Body of pancreas (tissue), 4 donors: ENCODE data around the gene PBX1. TPM values are rescaled to one million over a fixed set of nuclear protein-coding genes. Genes with fewer than 3 reads are reported as not detected.

Experiments used
- ATAC-seq: fragments of 150-250 bp; one replicate; pipeline ENCODE4 v1.9.1; 2016
- DNase-seq, 4 donors: peaks; one replicate each; pipeline ENCODE4 v3.0.0-alpha.2; 2019
- H3K27ac ChIP-seq, 4 donors: fragments of 200-600 bp; sonication (generic); 1 replicate in 3 of 4; 2 replicates in 1 of 4; pipeline versions ENCODE4 v1.5.1 to v1.6.1; 2016 to 2019; ENCODE audit warnings: mild to moderate bottlenecking in 1 of 4, mixed read lengths in 1 of 4, moderate library complexity in 1 of 4
- H3K27me3 ChIP-seq, 2 donors: fragments of 200-600 bp; sonication (generic); one replicate each; pipeline ENCODE4 v1.6.0; 2016; ENCODE audit warnings: mild to moderate bottlenecking in 1 of 2
- H3K36me3 ChIP-seq, 2 donors: fragments of 200-600 bp; sonication (generic); replicated peaks in 1 of 2; 2 replicates each; pipeline ENCODE4 v1.5.1; 2016; ENCODE audit warnings: low read depth in 2 of 2; ENCODE audit not compliant: insufficient read depth in 1 of 2
- H3K4me1 ChIP-seq: fragments of 200-600 bp; sonication (generic); one replicate; pipeline ENCODE4 v1.6.0; 2016
- H3K4me3 ChIP-seq, 2 donors: fragments of 200-600 bp; sonication (generic); 1 replicate in 1 of 2; 2 replicates in 1 of 2; pipeline ENCODE4 v1.5.1; 2016 to 2019
- H3K9me3 ChIP-seq, 3 donors: fragments of 200-600 bp; sonication (generic); 1 replicate in 2 of 3; 2 replicates in 1 of 3; pipeline ENCODE4 v1.5.1; 2016
- POLR2A ChIP-seq, 3 donors: fragments of 450-650 bp; IDR thresholded peaks; one replicate each; pipeline ENCODE4 v1.6.1; 2016; ENCODE audit warnings: antibody characterized with exemption in 3 of 3, mild to moderate bottlenecking in 2 of 3
- WGBS, 2 donors: methylation state at CpG; one replicate each; pipeline ENCODE4 v1.1.5; 2017; 5-methylcytosine and 5-hydroxymethylcytosine counted together
- intact Hi-C: fragments of 100-400 bp; cut with DNase I; formaldehyde crosslinking; loops from one replicate; pipeline ENCODE4 v1.15.1; 2023
- total RNA-seq, 2 donors: library from RNA; depleted of rRNA; stranded (reverse); fragments of >200 nt; gene quantifications; one replicate each; pipeline ENCODE4 v1.1.0, GENCODE V29; 2016
- TF ChIP-seq, protein P1 (sequence below), 7 experiments: fragments of 450-650 bp in 4 of 7; fragments of 200-600 bp in 3 of 7; sonication (generic) in 3 of 7; IDR thresholded peaks; one replicate each; pipeline ENCODE4 v1.5.1; 2016 to 2019; ENCODE audit warnings: antibody characterized with exemption in 7 of 7

The PBX1 gene
- total RNA-seq, 2 donors from 2014 or later: 83.1 to 111 TPM

GRCh38 chr1:164842870-164843269 lies 283.9 kb downstream of the PBX1 start:
- Histone ChIP-seq H3K27ac (no peak overlapping the region), H3K36me3 (peaks cover 0 to 18% of the 10 kb centered on the region in 2 donors), H3K9me3 (no peaks in the 10 kb centered on the region), H3K4me3 (no peak overlapping the region), H3K27me3 (no peaks in the 10 kb centered on the region), H3K4me1 (no peaks in the 10 kb centered on the region)
- no peak for DNase-seq
- TF ChIP-seq, protein P1, sequence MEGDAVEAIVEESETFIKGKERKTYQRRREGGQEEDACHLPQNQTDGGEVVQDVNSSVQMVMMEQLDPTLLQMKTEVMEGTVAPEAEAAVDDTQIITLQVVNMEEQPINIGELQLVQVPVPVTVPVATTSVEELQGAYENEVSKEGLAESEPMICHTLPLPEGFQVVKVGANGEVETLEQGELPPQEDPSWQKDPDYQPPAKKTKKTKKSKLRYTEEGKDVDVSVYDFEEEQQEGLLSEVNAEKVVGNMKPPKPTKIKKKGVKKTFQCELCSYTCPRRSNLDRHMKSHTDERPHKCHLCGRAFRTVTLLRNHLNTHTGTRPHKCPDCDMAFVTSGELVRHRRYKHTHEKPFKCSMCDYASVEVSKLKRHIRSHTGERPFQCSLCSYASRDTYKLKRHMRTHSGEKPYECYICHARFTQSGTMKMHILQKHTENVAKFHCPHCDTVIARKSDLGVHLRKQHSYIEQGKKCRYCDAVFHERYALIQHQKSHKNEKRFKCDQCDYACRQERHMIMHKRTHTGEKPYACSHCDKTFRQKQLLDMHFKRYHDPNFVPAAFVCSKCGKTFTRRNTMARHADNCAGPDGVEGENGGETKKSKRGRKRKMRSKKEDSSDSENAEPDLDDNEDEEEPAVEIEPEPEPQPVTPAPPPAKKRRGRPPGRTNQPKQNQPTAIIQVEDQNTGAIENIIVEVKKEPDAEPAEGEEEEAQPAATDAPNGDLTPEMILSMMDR (IDR thresholded peaks at IDR 0.05): no peak
- TF ChIP-seq POLR2A (IDR thresholded peaks at IDR 0.05): no peak
- no peak for ATAC-seq
- 71 to 82% methylated on average over 10 of the region's 10 CpGs for WGBS, 2 donors
- intact Hi-C loops: no loop called here

- ATAC-seq (no peak), DNase-seq (no peak)
- Histone ChIP-seq H3K27me3 (no peaks in the 10 kb centered on the region), H3K36me3 (peaks cover 0 to 27% of the 10 kb centered on the region in 2 donors), H3K27ac (no peak overlapping the region), H3K9me3 (no peaks in the 10 kb centered on the region), H3K4me3 (no peak overlapping the region), H3K4me1 (no peaks in the 10 kb centered on the region)
- TF ChIP-seq POLR2A (IDR thresholded peaks at IDR 0.05): no peak
- TF ChIP-seq, protein P1 (IDR thresholded peaks at IDR 0.05): no peak
- 82 to 95% methylated on average over 3 of the region's 3 CpGs for WGBS, 2 donors
- intact Hi-C loops: no loop called here
Observed at GRCh38 chr1:164843743-164844500, 284.9 kb downstream of the PBX1 start.

DNA sequence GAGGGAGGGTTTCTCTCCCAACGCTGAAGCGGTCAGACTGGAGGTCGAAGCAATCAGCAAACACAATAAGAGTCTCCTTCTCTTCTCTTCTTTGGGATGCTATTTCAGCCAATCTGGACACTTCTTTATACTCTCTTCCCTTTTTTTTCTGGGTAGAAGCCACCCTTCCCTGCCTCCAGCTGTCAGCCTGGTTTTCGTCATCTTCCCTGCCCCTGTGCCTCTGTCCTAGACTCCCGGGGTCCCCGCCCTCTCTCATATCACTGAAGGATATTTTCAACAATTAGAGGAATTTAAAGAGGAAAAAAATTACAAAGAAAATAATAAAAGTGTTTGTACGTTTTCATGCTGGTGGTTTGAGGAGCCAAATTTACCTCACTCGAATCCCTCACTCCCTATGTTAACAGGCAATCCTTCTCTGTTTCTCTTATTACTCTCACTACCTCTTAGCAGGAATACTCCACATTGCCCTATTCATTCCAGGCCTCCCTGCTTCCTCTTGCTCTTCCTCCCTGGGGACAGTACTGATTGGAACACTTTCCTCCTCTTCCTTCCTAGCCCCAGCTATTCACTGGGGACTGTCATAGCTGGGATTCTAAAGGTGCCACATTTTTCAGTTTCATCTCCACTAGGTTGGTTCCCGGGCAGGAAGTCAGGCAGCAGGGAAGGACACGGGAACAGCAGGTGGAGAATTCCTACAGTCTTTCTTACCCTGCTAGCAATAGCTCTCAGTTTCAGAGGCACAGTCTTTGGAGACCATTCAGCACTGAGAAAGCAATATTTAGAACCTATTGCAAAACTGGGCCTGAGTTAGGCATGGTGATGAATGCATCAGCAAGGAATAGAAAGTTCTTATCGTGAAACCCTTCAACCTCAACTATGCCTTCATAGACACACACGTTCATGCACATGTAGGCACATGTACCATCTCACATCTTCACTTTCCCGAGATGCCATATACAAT lies 288.0 kb downstream of the PBX1 start:
- DNase-seq (no peak), ATAC-seq (no peak)
- 88 to 91% methylated on average over 13 of the region's 13 CpGs for WGBS, 2 donors
- no peak for TF ChIP-seq POLR2A (IDR thresholded peaks at IDR 0.05)
- TF ChIP-seq, protein P1 (IDR thresholded peaks at IDR 0.05): no peak
- no peaks in the 10 kb centered on the region for H3K27me3 ChIP-seq
- H3K4me1 ChIP-seq: no peaks in the 10 kb centered on the region
- no peak overlapping the region for H3K27ac ChIP-seq
- H3K4me3 ChIP-seq: no peak overlapping the region
- no peaks in the 10 kb centered on the region for H3K9me3 ChIP-seq
- intact Hi-C loops: no loop called here
- peaks cover 0 to 27% of the 10 kb centered on the region in 2 donors for H3K36me3 ChIP-seq

DNA sequence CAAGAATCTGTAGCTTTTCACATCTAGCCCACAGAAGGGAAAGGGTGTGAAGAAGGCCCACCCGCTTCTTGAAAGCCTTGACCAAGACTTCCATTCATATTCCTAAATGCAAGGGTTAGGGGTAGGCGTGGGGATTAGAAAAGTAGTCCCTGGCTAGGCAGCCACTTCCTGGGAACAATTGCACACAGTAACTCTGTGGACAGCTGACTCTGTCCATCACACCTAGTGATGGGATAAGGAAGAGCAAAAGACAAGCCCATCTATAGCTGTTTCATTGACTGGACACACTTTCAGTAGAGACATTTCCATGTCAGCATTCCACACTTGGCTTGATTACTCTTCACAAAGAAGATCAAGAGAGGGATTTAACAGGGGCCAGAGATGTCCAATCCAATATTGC lies 294.2 kb downstream of the PBX1 start:
- WGBS, 2 donors: 88 to 95% methylated on average over 2 of the region's 2 CpGs
- intact Hi-C loops: no loop called here
- Histone ChIP-seq H3K27ac (no peak overlapping the region), H3K27me3 (no peaks in the 10 kb centered on the region), H3K4me3 (no peak overlapping the region), H3K36me3 (peaks cover 0 to 6% of the 10 kb centered on the region in 2 donors), H3K4me1 (peaks cover 13% of the 10 kb centered on the region), H3K9me3 (no peaks in the 10 kb centered on the region)
- DNase-seq (no peak), ATAC-seq (no peak)
- TF ChIP-seq, protein P1 (IDR thresholded peaks at IDR 0.05): no peak
- no peak for TF ChIP-seq POLR2A (IDR thresholded peaks at IDR 0.05)
